PC-3 (cell line): ENCODE data around the gene CD48. TPM values are rescaled to one million over a fixed set of nuclear protein-coding genes. Genes with fewer than 3 reads are reported as not detected.

Experiments
- ATAC-seq: fragments of 200-7000 bp; cut with Tn5 transposase; 2 replicates; pipeline ENCODE4 v1.9.1; 2020; ENCODE audit warnings: mild to moderate bottlenecking, moderate library complexity
- BruUV-seq: library from RNA; stranded (reverse); fragments of 400-500 nt; replicated peaks from 2 replicates; lab custom pipeline; 2021; lab: Mats Ljungman, UMichigan
- CTCF ChIA-PET: fragments of 300-600 bp; sonication (Branson Sonifier 250); formaldehyde crosslinking; loops from one replicate; lab custom pipeline; 2022; ENCODE audit warnings: antibody characterized with exemption; lab: Charles Lee
- POLR2A ChIA-PET: fragments of 300-600 bp; sonication (Branson Sonifier 250); formaldehyde crosslinking; loops from one replicate; lab custom pipeline; 2022; ENCODE audit warnings: antibody characterized with exemption; ENCODE audit not compliant: unreplicated experiment; lab: Charles Lee
- DNase-seq: peaks from one replicate; pipeline ENCODE4 v3.0.0-alpha.2; 2015
- H2AFZ ChIP-seq: fragments of 300-600 bp; sonication (generic); 2 replicates; pipeline ENCODE4 v1.6.0; 2016; ENCODE audit warnings: antibody characterized with exemption, low read length
- H3F3A ChIP-seq: fragments of 300-600 bp; sonication (generic); one replicate; pipeline ENCODE4 v1.6.0; 2017; ENCODE audit warnings: antibody characterized with exemption, low read length, control low read depth, mild to moderate bottlenecking; ENCODE audit not compliant: unreplicated experiment
- H3K27ac ChIP-seq: fragments of 300-600 bp; sonication (generic); 2 replicates; pipeline ENCODE4 v1.5.1; 2016; ENCODE audit warnings: mild to moderate bottlenecking, low read length
- H3K27me3 ChIP-seq: fragments of 300-600 bp; sonication (generic); 2 replicates; pipeline ENCODE4 v1.6.1; 2016; ENCODE audit warnings: low read length, mixed read lengths
- H3K36me3 ChIP-seq: fragments of 300-600 bp; sonication (generic); 2 replicates; pipeline ENCODE4 v1.6.1; 2016; ENCODE audit warnings: low read depth, mixed run types, low read length, mixed read lengths
- H3K4me1 ChIP-seq: fragments of 300-600 bp; sonication (generic); 2 replicates; pipeline ENCODE4 v1.5.1; 2016; ENCODE audit warnings: low read length; ENCODE audit not compliant: insufficient read depth
- H3K4me2 ChIP-seq: fragments of 300-600 bp; sonication (generic); 2 replicates; pipeline ENCODE4 v1.6.0; 2016; ENCODE audit warnings: low read length
- H3K4me3 ChIP-seq: fragments of 300-600 bp; sonication (generic); 2 replicates; pipeline ENCODE4 v1.5.1; 2016; ENCODE audit warnings: mild to moderate bottlenecking, low read length, mixed read lengths
- H3K79me2 ChIP-seq: fragments of 300-600 bp; sonication (generic); 2 replicates; pipeline ENCODE4 v1.6.1; 2017; ENCODE audit warnings: low read length, mixed read lengths
- H3K9ac ChIP-seq: fragments of 300-600 bp; sonication (generic); 2 replicates; pipeline ENCODE4 v1.6.0; 2016; ENCODE audit warnings: mild to moderate bottlenecking, low read length
- H3K9me2 ChIP-seq: fragments of 300-600 bp; sonication (generic); replicated peaks from 2 replicates; pipeline ENCODE4 v1.6.1; 2016; ENCODE audit warnings: mixed run types, low read length, mixed read lengths
- H3K9me3 ChIP-seq: fragments of 300-600 bp; sonication (generic); 2 replicates; pipeline ENCODE4 v1.6.1; 2016; ENCODE audit warnings: low read length, mixed read lengths
- H4K20me1 ChIP-seq: fragments of 300-600 bp; sonication (generic); 2 replicates; pipeline ENCODE4 v1.6.1; 2016; ENCODE audit warnings: low read length, mixed read lengths
- EZH2 ChIP-seq: fragments of 300-600 bp; sonication (generic); IDR thresholded peaks from one replicate; pipeline ENCODE4 v1.6.1; 2017; ENCODE audit warnings: antibody characterized with exemption, mild to moderate bottlenecking, low read length; ENCODE audit not compliant: unreplicated experiment
- EZH2phosphoT487 ChIP-seq: fragments of 300-600 bp; sonication (generic); IDR thresholded peaks from 2 replicates; pipeline ENCODE4 v1.6.1; 2018; ENCODE audit warnings: mild to moderate bottlenecking, antibody characterized with exemption, low read length, borderline replicate concordance
- intact Hi-C: fragments of 100-400 bp; cut with micrococcal nuclease; formaldehyde crosslinking; loops from 2 replicates; pipeline ENCODE4 v1.9.0; 2023
- total RNA-seq: library from RNA; depleted of rRNA; stranded (reverse); fragments of >200 nt; gene quantifications from 2 replicates; pipeline ENCODE4 v1.2.3, GENCODE V29; 2014
- TF ChIP-seq, protein P1 (sequence below): fragments of 300-600 bp; sonication (generic); conservative IDR thresholded peaks from 2 replicates; pipeline ENCODE4 v1.5.1; 2017; ENCODE audit warnings: antibody characterized with exemption, low read depth, mild to moderate bottlenecking, low read length

CD48 gene
- total RNA-seq, 1 experiment from 2014 or later = not detected

DNA sequence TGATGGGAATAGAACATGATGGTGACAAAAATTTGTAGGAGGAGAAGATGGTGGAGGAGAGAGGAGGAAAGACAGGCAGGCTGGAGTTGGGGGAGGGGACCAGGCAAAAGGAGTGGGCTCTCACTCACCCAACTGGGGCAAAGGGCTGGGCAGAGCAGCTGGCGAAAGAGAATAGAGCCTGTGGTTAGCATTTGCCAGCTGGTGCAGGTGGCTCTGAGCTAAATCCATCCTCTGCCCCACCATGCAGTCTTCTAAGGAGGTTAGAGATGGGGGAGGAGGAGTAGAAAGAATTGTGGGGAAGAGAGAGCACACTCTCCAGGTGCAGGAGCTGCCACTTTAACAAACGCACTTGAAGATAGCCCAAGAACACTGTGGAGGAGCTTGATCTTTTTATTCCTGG lies 37.2 kb downstream of the CD48 start:
- POLR2A ChIA-PET = no interaction called here
- Histone ChIP-seq H2AFZ (no peak overlapping the region), H3K36me3 (no peaks in the 10 kb centered on the region), H3K27me3 (peaks cover 58% of the 10 kb centered on the region), H3K9me2 (no peaks in the 10 kb centered on the region), H3K9me3 (no peaks in the 10 kb centered on the region), H3K4me3 (no peak overlapping the region), H4K20me1 (no peaks in the 10 kb centered on the region), H3K4me2 (no peak overlapping the region), H3F3A (no peaks in the 10 kb centered on the region), H3K27ac (no peak overlapping the region), H3K79me2 (no peaks in the 10 kb centered on the region), H3K9ac (no peak overlapping the region), H3K4me1 (no peaks in the 10 kb centered on the region)
- no peak for DNase-seq
- CTCF ChIA-PET = interaction anchor here (0.6 to 0.9 kb wide), 2 partner anchors 75 to 163 kb away, joined by 3 read pairs; no protein-coding TSS in a partner anchor
- ATAC-seq = no peak
- TF ChIP-seq EZH2phosphoT487 = no peak
- TF ChIP-seq, protein P1, sequence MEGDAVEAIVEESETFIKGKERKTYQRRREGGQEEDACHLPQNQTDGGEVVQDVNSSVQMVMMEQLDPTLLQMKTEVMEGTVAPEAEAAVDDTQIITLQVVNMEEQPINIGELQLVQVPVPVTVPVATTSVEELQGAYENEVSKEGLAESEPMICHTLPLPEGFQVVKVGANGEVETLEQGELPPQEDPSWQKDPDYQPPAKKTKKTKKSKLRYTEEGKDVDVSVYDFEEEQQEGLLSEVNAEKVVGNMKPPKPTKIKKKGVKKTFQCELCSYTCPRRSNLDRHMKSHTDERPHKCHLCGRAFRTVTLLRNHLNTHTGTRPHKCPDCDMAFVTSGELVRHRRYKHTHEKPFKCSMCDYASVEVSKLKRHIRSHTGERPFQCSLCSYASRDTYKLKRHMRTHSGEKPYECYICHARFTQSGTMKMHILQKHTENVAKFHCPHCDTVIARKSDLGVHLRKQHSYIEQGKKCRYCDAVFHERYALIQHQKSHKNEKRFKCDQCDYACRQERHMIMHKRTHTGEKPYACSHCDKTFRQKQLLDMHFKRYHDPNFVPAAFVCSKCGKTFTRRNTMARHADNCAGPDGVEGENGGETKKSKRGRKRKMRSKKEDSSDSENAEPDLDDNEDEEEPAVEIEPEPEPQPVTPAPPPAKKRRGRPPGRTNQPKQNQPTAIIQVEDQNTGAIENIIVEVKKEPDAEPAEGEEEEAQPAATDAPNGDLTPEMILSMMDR = no peak
- no peak for TF ChIP-seq EZH2
- intact Hi-C loops = loop anchor here (2.0 kb wide), 1 partner anchor 276 kb away; no protein-coding TSS in a partner anchor
- no TSS peak for BruUV-seq

DNA sequence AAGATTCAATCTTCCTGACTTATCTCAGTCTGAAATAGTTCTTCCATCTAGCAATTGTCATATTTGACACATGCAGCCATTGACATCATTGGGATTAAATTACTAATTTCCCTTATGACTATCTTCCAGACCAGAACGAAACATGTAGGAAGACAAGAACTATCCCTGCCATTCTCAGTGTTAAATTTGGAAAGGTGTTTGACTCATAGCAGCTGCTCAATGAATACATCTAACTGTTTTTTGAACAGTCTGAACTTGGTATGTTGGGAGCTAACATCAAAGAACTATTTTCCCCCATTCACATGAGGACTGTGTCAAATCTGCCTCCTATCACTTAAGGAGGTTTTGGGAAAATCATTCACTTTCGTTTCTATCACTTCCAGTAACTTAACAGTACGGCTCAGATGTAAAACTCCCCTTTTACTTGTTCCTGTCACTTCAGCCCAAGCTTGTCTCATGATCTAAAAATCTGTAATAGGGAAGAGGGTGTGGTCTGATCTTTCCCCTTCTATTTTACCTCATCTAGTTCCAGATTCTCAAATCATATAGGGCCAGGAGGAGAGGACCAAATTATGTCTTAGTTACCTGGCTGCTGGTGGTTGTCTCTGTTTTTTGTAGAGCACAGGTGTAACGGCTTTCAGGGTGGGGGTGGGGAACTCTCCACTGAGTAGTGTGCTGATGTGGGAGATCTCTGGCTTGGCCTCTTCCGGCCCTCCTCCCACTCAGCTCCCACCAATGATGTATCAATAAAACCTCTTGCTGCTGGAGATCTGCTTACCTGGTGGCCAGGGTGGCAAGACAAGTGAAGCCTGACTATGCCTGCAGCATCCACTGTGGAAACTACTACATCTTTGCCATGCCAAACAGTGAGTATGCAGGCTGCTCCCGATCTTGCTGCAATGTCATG lies 38.6 kb downstream of the CD48 start:
- no peaks in the 10 kb centered on the region for H3K9me3 ChIP-seq

More for the DNA sequence above, 38.6 kb downstream of the CD48 start:
- Histone ChIP-seq H3F3A (no peaks in the 10 kb centered on the region), H3K27me3 (peaks cover 50% of the 10 kb centered on the region), H3K27ac (no peak overlapping the region), H4K20me1 (no peaks in the 10 kb centered on the region), H3K4me1 (no peaks in the 10 kb centered on the region), H2AFZ (no peak overlapping the region), H3K36me3 (no peaks in the 10 kb centered on the region), H3K9ac (no peak overlapping the region), H3K4me3 (no peak overlapping the region), H3K4me2 (no peak overlapping the region), H3K9me2 (no peaks in the 10 kb centered on the region), H3K79me2 (no peaks in the 10 kb centered on the region)
- TF ChIP-seq EZH2 = no peak
- TF ChIP-seq, protein P1 = no peak
- no peak for TF ChIP-seq EZH2phosphoT487
- no TSS peak for BruUV-seq
- ChIA-PET CTCF (interaction anchor here (0.6 kb wide), 1 partner anchor 245 kb away, joined by 3 read pairs; no protein-coding TSS in a partner anchor), POLR2A (no interaction called here)
- intact Hi-C loops = no loop called here
- DNase-seq = no peak
- no peak for ATAC-seq
